ENCODE results near the gene SLC30A7. TPM values are rescaled to one million over a fixed set of nuclear protein-coding genes. Genes with fewer than 3 reads are reported as not detected.

SLC30A7 gene
- total and polyA plus RNA-seq, 2 of the 13 experiments (the other 11 are each of a cell fraction or from before 2014, with no cell fraction given) = 8.3 to 40.8 TPM

GRCh38 chr1:100869996-100870395 is 25.9 kb upstream of the SLC30A7 start:
- DNase-seq (ENCODE audit: low spot score) = no peak
- Histone ChIP-seq H3K4me3 (replicated peaks in 1 of 3; ENCODE audit: insufficient read depth in 1 of 3, low read depth in 2 of 3, low read length in 3 of 3) (no peak overlapping the region), H3K9ac (ENCODE audit: insufficient read depth, low read depth, low read length) (no peak overlapping the region), H3K36me3 (replicated peaks in 1 of 2; ENCODE audit: control insufficient read depth in 1 of 2, insufficient read depth in 2 of 2, low read length in 2 of 2) (no peaks in the 10 kb centered on the region), H3K4me2 (ENCODE audit: low read depth, low read length) (no peak overlapping the region), H3K4me1 (ENCODE audit: insufficient read depth, low read length) (no peaks in the 10 kb centered on the region), H3K79me2 (ENCODE audit: insufficient read depth, low read length) (no peaks in the 10 kb centered on the region), H3K9me3 (ENCODE audit: low read length) (no peaks in the 10 kb centered on the region), H3K27me3 (ENCODE audit: control insufficient read depth in 1 of 2, insufficient read depth in 2 of 2, low read length in 2 of 2) (no peaks in the 10 kb centered on the region), H2AFZ (ENCODE audit: low read length) (no peak overlapping the region), H4K20me1 (ENCODE audit: insufficient read depth, low read length) (no peaks in the 10 kb centered on the region), H3K27ac (ENCODE audit: extremely low read length, insufficient read depth, low read length) (no peak overlapping the region)
- no peak for TF ChIP-seq MTF1 (CRISPR knock-in tag; IDR thresholded peaks at IDR 0.05)
- no peak for TF ChIP-seq ZSCAN5A (CRISPR knock-in tag; IDR thresholded peaks at IDR 0.05; ENCODE audit: borderline replicate concordance)
- no peak for TF ChIP-seq ZNF597 (CRISPR knock-in tag; IDR thresholded peaks at IDR 0.05)
- TF ChIP-seq HMGXB4 (CRISPR knock-in tag; IDR thresholded peaks at IDR 0.05; ENCODE audit: borderline replicate concordance in 1 of 2, low read depth in 1 of 2) = no peak
- TF ChIP-seq HMGA1 (CRISPR knock-in tag; conservative IDR thresholded peaks at IDR 0.05) = no peak
- no peak for TF ChIP-seq CC2D1A (CRISPR knock-in tag; IDR thresholded peaks at IDR 0.05)
- no peak for TF ChIP-seq ZNF746 (CRISPR knock-in tag; IDR thresholded peaks at IDR 0.05)
- TF ChIP-seq ZNF44 (CRISPR knock-in tag; IDR thresholded peaks at IDR 0.05) = no peak
- TF ChIP-seq RBAK (CRISPR knock-in tag; IDR thresholded peaks at IDR 0.05) = no peak
- TF ChIP-seq TGIF2 (CRISPR knock-in tag; IDR thresholded peaks at IDR 0.05) = no peak
- no peak for TF ChIP-seq PITX1 (CRISPR knock-in tag; IDR thresholded peaks at IDR 0.05)
- no peak for TF ChIP-seq ZNF496 (CRISPR knock-in tag; IDR thresholded peaks at IDR 0.05; ENCODE audit: insufficient replicate concordance)
- no peak for TF ChIP-seq BHLHE40 (IDR thresholded peaks at IDR 0.05; ENCODE audit: low read length)
- TF ChIP-seq ZBTB49 (CRISPR knock-in tag; IDR thresholded peaks at IDR 0.05; ENCODE audit: borderline replicate concordance) = no peak
- no peak for TF ChIP-seq STAT6 (CRISPR knock-in tag; IDR thresholded peaks at IDR 0.05; ENCODE audit: borderline replicate concordance)
- TF ChIP-seq AHR (CRISPR knock-in tag; IDR thresholded peaks at IDR 0.05) = no peak
- no peak for ATAC-seq
- CTCF ChIA-PET (ENCODE audit: low intra/inter-chr PET ratio, low total read pairs) = interaction anchor here (3.0 kb wide), 1 partner anchor 407 kb away, joined by 20 read pairs; no protein-coding TSS in a partner anchor
- FAIRE-seq = no peak
- intact Hi-C loops (cut with micrococcal nuclease; ENCODE audit: unreplicated experiment) (loop anchor here (2.0 to 5.0 kb wide), 3 partner anchors 35 to 1063 kb away; no protein-coding TSS in a partner anchor), in situ Hi-C loops (cut with HindIII; ENCODE audit: extremely low pct_ligation_motif_present, low pct_unique_long_range_greater_than_20kb) (loop anchor here (5.0 to 25.0 kb wide), 3 partner anchors 265 to 1058 kb away; no protein-coding TSS in a partner anchor)
- POLR2A ChIA-PET = no interaction called here
- WGBS (ENCODE audit: low lambda C conversion rate) = 58% methylated on average over 2 of the region's 2 CpGs
- no TSS peak for BruUV-seq (replicated peaks)
